GM21526 (cell line): ENCODE results near the gene CLEC3B.
"Not testable (repeated sequence)": the region's sequence is repeated elsewhere in the genome, so short reads cannot be mapped to it uniquely, and the experiment has no call there.

Experiments used
- ATAC-seq: cut with Tn5 transposase; IDR thresholded peaks from one replicate; pipeline ENCODE4 v1.9.1; 2021; ENCODE audit warnings: moderate library complexity; ENCODE audit not compliant: unreplicated experiment, low FRiP score

CLEC3B gene

DNA sequence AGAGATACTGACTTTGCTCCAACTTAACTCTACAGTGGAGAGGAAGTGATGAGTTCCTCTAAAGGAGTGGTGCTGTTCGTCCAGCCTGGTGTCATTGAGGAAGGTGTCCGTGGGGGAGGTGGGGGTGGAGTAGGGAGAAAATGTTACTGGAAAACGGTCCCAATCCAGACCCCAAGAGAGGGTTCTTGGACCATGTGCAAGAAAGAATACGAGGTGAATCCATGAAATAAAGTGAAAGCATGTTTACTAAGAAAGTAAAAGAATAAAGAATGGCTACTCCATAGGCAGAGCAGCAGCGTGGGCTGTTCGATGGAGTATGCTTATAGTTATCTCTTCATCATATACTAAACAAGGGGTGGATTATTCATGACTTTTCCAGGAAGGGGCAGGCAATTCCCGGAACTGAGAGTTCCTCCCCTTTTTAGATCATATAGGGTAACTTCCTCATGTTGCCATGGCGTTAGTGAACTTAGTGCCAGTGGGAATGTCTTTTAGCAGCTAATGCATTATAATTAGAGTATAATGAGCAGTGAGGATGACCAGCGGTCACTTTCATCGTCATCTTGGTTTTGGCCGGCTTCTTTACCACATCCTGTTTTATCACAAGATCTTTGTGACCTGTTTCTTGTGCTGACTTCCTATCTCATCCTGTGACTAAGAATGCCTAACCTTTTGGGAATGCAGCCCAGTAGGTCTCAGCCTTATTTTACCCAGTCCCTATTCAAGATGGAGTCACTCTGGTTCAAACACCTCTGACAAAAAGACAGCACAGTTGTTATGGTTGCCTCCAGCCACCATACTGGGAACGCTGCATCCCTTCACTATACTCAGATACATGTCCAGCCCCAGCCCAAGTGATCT lies 38.6 kb downstream of the CLEC3B start:
- no peak for ATAC-seq

DNA sequence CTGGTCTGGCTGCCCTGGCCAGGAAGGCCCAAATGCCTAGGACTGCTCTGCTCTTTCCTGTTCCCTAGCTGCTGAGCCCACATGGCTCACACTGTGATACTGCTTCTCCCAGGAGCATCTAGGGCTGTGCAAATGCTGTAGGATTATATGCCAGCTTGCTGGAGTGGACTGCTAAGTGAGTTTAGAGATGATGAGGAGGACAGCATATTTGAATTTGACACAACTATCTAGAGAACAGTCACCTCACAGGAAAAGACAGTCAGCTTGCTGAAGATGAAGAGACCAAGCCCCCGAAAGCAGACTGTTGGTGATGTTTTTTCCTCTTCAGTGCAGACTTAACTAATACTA lies 39.2 kb downstream of the CLEC3B start:
- no peak for ATAC-seq

DNA sequence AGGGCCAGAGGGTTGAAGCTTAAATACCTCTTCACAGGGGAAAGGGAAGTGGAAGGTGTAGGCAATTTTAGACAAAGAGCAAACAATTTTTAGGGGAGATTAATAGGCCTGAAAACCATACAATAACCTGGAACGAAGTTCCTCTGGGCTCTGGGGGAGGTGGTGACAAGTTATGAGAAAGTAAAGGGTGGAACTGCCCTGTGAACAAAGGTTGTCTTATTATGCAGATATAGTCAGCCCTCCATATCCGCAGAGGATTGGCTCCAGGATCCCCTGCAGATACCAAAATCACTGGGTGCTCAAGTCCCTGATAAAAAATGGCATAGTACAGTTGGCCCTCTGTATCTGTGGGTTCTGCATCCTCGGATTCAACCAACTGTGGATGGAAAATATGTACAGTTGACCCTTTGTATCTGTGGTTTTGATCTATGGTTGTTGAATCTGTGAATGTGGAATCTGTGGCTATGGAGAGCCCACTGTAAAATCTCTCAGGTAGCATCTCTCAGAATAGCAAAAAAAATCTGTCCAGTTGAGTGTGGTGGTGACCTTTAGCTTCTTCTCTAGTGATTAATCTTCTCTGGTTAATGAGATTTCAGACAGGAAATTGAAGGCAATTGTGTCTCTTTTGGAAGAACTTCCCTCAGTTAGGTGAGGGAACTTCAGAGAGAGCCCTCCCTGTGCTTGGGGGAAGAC lies 40.2 kb downstream of the CLEC3B start:
- no peak for ATAC-seq

DNA sequence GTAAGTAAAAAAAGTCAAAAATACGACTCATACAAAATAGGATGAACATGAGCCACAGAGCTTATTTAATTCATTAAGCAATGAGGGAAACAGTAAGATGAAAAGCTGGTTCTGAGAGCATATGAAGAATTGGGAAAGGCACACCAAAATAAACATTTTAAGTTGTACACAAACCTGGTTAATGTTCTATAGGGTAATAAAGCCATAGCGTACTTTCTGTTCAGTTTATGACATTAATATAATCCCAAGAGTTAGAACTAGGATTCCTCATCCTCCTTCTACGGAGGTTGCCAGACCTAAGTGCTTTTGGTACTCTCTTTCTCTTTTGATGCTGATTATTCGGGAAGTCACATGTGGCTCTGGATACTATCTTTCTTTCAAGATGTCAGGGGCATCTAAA lies 41.4 kb downstream of the CLEC3B start:
- no peak for ATAC-seq

DNA sequence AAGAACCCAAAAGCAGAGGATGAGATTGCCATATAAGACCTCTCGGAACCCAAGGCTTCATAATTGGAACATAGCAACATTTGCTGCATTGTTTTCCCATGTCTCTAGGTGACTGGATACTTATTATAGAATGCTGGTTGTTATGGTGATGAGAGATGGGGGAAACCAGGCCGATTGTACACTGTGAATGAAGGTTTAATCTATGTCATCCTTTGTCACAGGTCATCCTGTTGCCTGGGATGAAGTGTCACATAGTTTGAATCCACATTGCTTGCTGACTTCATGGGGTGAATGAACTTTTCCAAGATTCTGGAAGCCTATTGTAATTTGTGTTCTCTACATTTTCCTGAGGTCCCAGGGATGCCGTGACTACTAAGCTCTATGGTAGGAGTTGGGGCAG lies 41.8 kb downstream of the CLEC3B start:
- no peak for ATAC-seq

DNA sequence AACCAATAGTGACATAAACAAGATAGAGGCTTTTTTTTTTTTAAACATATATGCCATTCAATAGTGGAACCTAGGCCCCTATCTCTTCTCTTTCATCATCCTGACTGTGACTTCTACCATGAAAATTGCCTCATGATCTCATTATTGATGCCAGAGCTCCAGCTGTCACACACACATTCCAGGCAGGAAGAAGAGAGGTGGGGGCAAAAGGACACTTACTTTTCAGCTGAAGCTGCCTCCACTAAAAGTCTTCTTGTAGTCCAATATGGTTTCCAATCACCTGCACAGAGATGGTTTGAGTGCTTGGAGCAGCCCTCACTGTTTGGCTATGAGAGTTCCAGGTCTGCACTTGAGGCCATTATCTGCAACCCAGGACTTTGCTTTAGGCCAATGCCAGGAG lies 45.0 kb downstream of the CLEC3B start:
- no peak for ATAC-seq

DNA sequence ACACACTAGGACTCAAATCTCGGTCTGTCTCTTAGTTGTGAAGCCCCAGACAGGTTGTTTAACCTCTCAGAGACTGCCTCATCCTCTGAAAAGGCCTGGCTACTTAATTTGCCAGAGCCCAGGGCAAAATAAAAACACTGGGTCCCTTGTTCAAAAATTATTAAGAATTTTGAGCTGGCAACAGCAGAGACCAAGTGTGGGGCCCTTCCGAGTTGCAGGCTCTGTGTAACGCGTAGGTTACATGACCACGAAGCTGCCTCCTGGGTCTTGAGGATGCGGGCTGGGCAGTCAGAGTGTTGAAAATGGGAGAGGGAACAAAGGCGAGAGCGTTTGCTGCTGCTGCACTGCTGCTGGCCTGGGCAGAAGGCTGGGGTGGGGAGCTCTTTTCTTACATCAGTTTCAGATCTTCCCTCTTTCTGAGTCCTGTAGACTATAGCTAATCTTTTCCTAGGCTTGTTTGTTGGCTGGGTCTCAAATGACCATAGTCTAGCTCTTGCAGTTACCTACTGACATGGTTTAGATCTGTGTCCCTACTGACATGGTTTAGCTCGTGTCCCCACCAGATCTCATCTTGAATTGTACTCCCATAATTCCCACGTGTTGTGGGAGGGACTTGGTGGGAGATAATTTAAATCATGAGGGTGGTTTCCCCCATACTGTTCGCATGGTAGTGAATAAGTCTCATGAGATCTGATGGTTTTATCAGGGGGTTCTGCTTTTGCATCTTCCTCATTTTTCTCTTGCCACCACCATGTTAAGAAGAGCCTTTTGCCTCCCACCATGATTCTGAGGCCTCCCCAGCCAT lies 49.9 kb downstream of the CLEC3B start:
- no peak for ATAC-seq

DNA sequence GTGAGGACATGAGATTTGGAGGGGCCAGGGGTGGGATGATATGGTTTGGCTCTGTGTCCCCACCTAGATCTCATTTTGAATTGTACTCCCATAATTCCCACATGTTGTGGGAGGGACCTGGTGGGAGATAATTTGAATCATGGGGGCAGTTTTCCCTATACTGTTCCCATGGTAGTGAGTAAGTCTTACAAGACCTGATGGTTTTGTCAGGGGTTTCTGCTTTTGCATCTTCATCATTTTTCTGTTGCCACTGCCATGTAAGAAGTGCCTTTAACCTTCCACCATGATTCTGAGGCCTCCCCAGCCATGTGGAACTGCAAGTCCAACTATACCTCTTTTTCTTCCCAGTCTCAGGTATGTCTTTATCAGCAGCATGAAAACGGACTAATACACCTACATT lies 52.2 kb downstream of the CLEC3B start:
- not testable (repeated sequence) for ATAC-seq

DNA sequence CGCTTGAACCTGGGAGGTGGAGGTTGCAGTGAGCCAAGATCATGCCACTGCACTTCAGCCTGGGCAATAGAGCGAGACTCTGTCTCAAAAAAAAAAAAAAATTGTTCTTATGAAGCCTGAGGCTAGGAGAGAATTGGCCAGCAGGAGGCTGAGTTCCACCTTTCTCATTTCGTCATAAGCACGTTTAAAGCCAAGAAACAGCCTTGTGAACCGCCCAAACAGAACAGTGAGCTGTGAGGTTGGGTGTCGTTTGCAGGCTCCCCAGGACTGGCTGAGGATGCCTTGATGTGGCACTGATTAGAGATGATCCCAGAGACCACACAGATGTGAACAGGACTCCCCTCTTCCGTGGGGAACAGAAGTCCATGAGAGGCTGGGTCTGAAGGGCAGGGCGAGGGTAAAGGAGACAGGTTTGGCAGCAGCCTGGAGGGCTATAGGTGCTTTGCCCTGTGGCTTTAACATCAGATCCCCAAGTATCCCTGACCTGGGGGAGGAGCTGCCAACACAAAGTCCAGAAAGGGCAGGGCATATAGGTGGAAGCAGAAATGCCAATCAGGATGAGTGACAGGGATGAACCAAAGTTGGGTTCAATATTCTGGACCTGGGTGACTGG lies 52.9 kb downstream of the CLEC3B start:
- no peak for ATAC-seq

DNA sequence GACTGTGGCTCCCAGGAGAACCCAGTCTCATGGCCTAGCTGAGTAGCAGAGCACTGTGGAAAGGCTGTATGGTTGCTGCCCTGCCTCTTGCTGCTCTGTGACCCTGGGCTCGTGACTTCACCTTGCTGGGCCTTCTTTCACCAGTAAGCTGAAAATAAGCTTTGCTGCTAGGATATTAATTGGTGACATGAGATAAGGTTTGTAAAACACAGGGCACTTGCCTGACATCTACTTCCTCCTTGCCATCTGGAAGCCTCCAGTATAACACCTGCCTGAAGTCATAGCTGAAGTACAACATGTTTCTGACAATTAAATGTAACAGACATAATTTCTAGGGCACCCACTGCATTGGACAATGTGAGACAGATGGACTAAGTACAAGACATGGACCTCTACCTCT lies 53.6 kb downstream of the CLEC3B start:
- ATAC-seq, result no peak

DNA sequence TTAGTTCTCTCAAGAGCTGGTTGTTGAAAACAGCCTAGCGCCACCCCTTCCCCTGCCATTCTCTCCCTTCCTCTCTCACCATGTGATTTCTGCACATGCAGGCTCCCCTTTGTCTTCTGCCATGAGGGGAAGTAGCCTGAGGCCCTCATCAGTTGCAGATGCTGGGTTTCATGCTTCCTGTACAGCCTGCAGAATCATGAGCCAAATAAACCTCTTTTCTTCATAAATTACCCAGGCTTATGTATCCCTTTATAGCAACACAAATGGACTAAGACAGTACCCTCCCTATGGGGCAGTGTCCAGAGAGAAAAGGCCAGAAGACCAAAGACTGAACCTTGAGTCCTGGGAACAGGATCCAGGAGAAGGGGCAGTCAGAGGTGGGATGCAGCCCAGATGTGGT lies 54.7 kb downstream of the CLEC3B start:
- ATAC-seq, result no peak

DNA sequence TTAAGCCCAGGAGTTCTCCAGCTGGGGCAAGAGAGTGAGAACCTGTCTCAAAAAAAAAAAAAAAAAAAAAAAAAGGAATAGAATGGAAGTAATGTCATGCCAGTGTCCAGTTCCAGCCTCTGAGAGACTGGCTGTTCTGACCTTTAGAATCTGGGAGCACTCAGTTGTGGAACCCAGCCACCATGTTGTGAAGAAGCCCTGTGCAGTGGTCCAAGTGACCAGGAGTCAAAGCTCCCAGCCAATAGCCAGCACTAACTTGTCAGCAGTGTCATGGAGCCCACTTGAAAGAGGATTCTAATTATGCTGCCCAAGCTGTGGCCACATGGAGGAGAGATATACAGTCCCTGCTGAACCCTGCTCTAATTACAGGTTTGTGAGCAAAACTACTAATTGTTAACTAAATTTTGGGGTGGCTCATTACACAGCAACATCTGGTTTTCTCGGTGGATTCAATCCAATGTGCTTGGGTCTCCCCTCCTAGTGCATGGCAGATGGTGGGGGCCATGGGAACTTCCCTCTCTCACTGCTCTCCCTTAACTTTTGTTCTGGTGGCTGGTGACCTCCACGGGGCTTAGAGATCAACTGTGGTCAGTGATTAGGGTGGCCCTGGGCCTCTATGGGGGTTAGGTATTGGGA lies 55.5 kb downstream of the CLEC3B start:
- ATAC-seq, result no peak

DNA sequence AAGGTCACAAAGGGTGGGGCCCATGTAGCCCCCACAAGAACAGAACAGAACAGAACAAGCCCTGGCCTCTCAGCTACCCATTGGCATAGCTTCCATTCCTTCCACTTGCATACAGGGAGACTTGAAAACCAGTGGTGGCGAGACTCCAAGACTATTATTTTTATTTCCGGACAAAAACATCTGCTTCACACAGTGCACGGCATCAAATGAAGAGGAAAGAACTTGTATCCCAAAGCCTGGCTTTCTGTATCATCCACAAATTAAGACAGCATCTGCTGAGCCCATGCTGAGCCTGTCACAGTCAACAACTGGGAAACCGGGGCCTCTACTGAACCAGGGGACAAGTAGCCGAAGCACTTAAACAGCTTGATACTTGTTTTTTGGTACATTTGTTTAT lies 56.0 kb downstream of the CLEC3B start:
- no peak for ATAC-seq

DNA sequence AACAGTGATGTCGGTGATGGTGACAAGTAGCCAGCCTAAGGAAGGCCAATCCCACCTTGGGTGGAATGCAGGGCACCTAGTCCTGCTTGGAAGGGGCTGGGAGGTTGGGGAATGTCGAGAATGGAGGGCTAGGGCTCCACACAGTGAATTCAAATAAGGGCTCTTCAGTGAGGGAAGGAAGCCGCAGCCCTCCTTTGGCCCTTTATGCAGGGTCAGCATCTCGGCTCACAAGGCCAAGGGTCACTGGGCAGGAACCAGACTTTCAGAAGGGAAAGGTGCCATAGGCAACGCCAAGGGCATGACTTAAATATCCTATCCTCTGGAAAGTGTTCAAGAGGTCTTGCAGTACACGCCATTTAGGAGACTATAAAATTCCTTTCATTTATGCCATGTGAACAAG lies 56.9 kb downstream of the CLEC3B start:
- ATAC-seq, result no peak

DNA sequence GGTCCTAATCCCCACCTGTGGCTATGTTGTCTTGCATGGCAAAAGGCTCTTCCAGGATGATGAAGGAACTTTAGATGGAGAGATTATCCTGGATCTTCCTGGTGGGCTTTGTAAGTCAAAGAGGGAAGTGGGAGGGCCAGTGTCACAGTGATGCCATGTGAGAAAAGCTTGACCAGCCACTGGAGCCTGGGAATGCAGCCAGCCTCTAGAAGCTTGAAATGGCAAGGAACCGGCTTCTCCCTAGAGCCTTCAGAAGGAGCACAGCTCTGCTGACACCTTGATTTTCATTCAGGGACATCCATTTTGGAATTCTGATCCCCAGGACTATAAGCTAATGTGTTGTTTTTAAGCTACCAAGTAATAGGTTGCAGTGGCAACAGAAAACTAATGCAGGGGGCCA lies 58.3 kb downstream of the CLEC3B start:
- ATAC-seq, result no peak

DNA sequence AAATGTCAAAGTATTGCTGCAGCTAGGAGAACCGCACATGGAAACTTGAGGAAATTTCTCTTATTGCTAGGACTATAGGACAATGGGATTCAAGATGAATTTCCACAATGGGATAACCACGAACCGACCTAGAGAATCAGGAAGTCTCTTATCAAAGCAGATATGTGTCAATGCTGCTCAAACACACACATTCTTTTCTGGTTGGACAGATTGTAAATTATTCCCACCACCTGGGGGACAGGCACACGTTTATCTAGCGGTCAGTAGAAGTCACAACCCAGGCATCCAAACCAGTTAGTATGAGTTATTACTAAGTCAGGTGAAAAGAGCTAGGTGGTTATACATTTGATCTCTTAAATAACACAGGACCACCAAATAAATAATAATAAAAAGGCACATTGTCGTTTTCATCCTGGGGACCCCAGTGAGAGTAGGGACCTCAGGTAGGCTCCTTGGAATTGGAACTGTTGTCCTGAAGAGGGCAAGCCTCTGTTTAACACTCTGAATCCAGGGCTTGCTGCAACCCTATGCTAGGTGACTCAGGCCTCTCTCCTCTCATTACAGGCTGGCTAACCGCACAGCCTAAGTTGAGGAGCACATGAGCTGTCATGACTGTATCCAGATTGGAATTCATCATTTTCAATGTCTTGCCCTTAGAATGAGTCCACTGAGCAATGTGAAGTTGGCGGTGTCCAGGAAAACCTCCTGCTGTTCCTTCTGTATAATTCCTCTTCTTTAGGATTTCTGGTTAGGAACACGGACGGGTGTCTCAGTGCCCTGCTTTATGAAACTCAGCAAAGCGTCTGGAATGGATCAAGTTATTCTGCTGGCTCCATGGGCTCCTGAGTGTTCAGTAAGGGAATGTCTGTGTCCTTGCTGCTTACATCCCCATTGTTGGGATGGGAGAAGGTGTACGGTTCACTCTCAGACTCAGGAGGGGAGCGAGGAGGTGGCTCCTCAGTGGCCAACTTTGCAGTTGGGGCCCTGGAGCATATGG lies 59.0 kb downstream of the CLEC3B start:
- ATAC-seq, result no peak
